Kidney (tissue), 14 donors: Measurements from ENCODE around the gene DNAJB8. TPM values are rescaled to one million over a fixed set of nuclear protein-coding genes. Genes with fewer than 3 reads are reported as not detected.

Experiments used
- DNase-seq, 5 donors: peaks; one replicate each; pipeline ENCODE4 v3.0.0-alpha.2; 2013 to 2020
- FAIRE-seq: peaks from 2 replicates; lab custom pipeline; 2012; peaks lifted over from hg19 to GRCh38; lab: Jason Lieb, UNC
- H3K27ac ChIP-seq, 2 donors: one replicate each; pipeline ENCODE4 v1.7.0; 2013; ENCODE audit warnings: low read depth in 2 of 2, low read length in 2 of 2, inconsistent platforms in 1 of 2
- H3K27me3 ChIP-seq: one replicate; pipeline ENCODE4 v1.7.1; 2013; ENCODE audit warnings: low read length, inconsistent platforms; ENCODE audit not compliant: control insufficient read depth, insufficient read depth
- H3K36me3 ChIP-seq, 3 donors: one replicate each; pipeline versions ENCODE4 v1.7.0 to v1.7.1; 2013; ENCODE audit warnings: low read length in 3 of 3, control low read depth in 1 of 3, inconsistent platforms in 1 of 3; ENCODE audit not compliant: insufficient read depth in 3 of 3, control insufficient read depth in 2 of 3
- H3K4me1 ChIP-seq, 3 donors: one replicate each; pipeline versions ENCODE4 v1.7.0 to v1.7.1; 2013; ENCODE audit warnings: low read length in 3 of 3, inconsistent platforms in 1 of 3, low read depth in 1 of 3; ENCODE audit not compliant: control insufficient read depth in 2 of 3, insufficient read depth in 2 of 3
- H3K4me3 ChIP-seq, 3 donors: one replicate each; pipeline versions ENCODE4 v1.7.0 to v1.8.1; 2013; ENCODE audit warnings: low read length in 3 of 3, control low read depth in 1 of 3, inconsistent platforms in 1 of 3
- H3K9ac ChIP-seq, 3 donors: one replicate each; pipeline versions ENCODE4 v1.7.0 to v1.7.1; 2013; ENCODE audit warnings: low read length in 3 of 3, control low read depth in 1 of 3, inconsistent platforms in 1 of 3
- H3K9me3 ChIP-seq, 3 donors: one replicate each; pipeline versions ENCODE4 v1.7.0 to v1.7.1; 2013; ENCODE audit warnings: low read length in 3 of 3, control low read depth in 1 of 3, inconsistent platforms in 1 of 3; ENCODE audit not compliant: control insufficient read depth in 2 of 3, insufficient read depth in 1 of 3
- intact Hi-C: fragments of 100-400 bp; cut with DNase I; formaldehyde crosslinking; loops from one replicate; pipeline ENCODE4 v1.11.1; 2022
- polyA plus RNA-seq: library from polyadenylated mRNA; stranded (reverse); fragments of 350-450 nt; fragmentation: Illumina TruSeq; extraction: RNeasy Lipid Tissue Mini Kit (QIAGEN cat#74804); gene quantifications from one replicate; pipeline ENCODE4 v1.2.3, GENCODE V29; 2014; ENCODE audit warnings: low read depth, low replicate concordance; ENCODE audit not compliant: insufficient read depth
- total RNA-seq: library from RNA; stranded (reverse); fragmentation: NEBNext Ultra II Directional; extraction: Animal tissue kit (Norgen Biotek cat#: 25700); gene quantifications from one replicate; pipeline ENCODE4 v1.2.1, GENCODE V29; 2021
- TF ChIP-seq, protein P1 (sequence below): IDR thresholded peaks from 3 replicates; pipeline ENCODE4 v1.5.1; 2012; ENCODE audit warnings: mild to moderate bottlenecking, moderate library complexity, borderline replicate concordance; ENCODE audit not compliant: insufficient read depth; ENCODE audit errors: extremely low read depth
- donor health status: control.
- donor health status: control.
- donor health status: control.
- donor health status: control.
- donor health status: control.
- donor health status: DM: yes; HTN: yes; CAD: no.
- donor health status: Normal renal cell carcinoma (clear cell type).

The DNAJB8 gene
- total and polyA plus RNA-seq, 2 donors from 2014 or later, result not detected

- FAIRE-seq (no peak), DNase-seq (peak; percentile 78 to 88 (median 85))
- intact Hi-C loops, result no loop called here
- Histone ChIP-seq H3K9ac (peak overlapping the region in 2 of 3 donors; percentile 56 to 60), H3K36me3 (peaks cover 0 to 3% (median 0%) of the 10 kb centered on the region in 3 donors), H3K4me1 (peaks cover 0 to 15% (median 4%) of the 10 kb centered on the region in 3 donors), H3K4me3 (peak overlapping the region; percentile 50 to 78 (median 65)), H3K27ac (peak overlapping the region; percentile 85 to 90), H3K9me3 (no peaks in the 10 kb centered on the region), H3K27me3 (peaks cover 39% of the 10 kb centered on the region)
- TF ChIP-seq, protein P1, sequence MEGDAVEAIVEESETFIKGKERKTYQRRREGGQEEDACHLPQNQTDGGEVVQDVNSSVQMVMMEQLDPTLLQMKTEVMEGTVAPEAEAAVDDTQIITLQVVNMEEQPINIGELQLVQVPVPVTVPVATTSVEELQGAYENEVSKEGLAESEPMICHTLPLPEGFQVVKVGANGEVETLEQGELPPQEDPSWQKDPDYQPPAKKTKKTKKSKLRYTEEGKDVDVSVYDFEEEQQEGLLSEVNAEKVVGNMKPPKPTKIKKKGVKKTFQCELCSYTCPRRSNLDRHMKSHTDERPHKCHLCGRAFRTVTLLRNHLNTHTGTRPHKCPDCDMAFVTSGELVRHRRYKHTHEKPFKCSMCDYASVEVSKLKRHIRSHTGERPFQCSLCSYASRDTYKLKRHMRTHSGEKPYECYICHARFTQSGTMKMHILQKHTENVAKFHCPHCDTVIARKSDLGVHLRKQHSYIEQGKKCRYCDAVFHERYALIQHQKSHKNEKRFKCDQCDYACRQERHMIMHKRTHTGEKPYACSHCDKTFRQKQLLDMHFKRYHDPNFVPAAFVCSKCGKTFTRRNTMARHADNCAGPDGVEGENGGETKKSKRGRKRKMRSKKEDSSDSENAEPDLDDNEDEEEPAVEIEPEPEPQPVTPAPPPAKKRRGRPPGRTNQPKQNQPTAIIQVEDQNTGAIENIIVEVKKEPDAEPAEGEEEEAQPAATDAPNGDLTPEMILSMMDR, result no peak
Observed at GRCh38 chr3:128488991-128489673, 22.4 kb upstream of the DNAJB8 start.

DNA sequence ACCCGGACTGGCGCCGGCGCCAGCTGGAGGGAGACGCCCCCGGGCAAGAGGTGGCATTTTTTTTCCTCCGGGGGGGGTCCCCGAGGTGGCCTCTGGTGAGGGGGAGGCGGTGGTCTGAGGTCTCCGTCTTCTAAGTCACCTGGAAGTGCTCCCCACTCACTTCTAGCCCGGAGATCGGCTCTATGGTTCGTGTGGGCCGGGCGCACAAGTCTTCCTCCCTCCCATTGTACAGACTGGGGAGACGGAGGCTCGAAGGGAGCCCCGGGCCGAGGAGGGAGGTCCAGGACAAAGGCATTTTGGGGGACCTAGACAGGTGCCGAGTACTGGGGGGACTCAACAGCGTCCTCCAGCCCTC lies 21.9 kb upstream of the DNAJB8 start:
- H3K36me3 ChIP-seq, result peaks cover 0 to 3% (median 0%) of the 10 kb centered on the region in 3 donors
- TF ChIP-seq, protein P1, result no peak
- FAIRE-seq (no peak), DNase-seq (peak in 2 of 5 donors; percentile 45 to 81)
- peak overlapping the region; percentile 85 to 90 for H3K27ac ChIP-seq
- peak overlapping the region in 1 of 3 donors; percentile 56 for H3K9ac ChIP-seq
- H3K4me1 ChIP-seq, result peaks cover 0 to 15% (median 4%) of the 10 kb centered on the region in 3 donors
- H3K27me3 ChIP-seq, result peaks cover 39% of the 10 kb centered on the region
- intact Hi-C loops, result no loop called here
- H3K4me3 ChIP-seq, result peak overlapping the region in 2 of 3 donors; percentile 4 to 78
- H3K9me3 ChIP-seq, result no peaks in the 10 kb centered on the region

- Histone ChIP-seq H3K9me3 (no peaks in the 10 kb centered on the region), H3K4me3 (peak overlapping the region; percentile 16 to 78 (median 65)), H3K9ac (peak overlapping the region in 2 of 3 donors; percentile 48 to 56), H3K27ac (peak overlapping the region; percentile 85 to 90), H3K4me1 (peaks cover 0 to 15% (median 4%) of the 10 kb centered on the region in 3 donors), H3K27me3 (peaks cover 36% of the 10 kb centered on the region), H3K36me3 (peaks cover 0 to 3% (median 0%) of the 10 kb centered on the region in 3 donors)
- intact Hi-C loops, result no loop called here
- FAIRE-seq (no peak), DNase-seq (peak; percentile 89 to 95 (median 93))
- TF ChIP-seq, protein P1, result no peak
Observed at GRCh38 chr3:128487813-128488635, 21.3 kb upstream of the DNAJB8 start.
